H1 (cell line): ENCODE data around the gene PRSS50. TPM values are rescaled to one million over a fixed set of nuclear protein-coding genes. Genes with fewer than 3 reads are reported as not detected.

Source experiments
- CTCF ChIA-PET: fragments of 300-600 bp; sonication (Branson Sonifier 250); formaldehyde crosslinking; loops from one replicate; lab custom pipeline; 2021; ENCODE audit not compliant: partially characterized antibody; lab: Charles Lee
- POLR2A ChIA-PET: fragments of 300-600 bp; sonication (Branson Sonifier 250); formaldehyde crosslinking; loops from one replicate; lab custom pipeline; 2021; ENCODE audit warnings: inconsistent platforms; ENCODE audit not compliant: partially characterized antibody; lab: Charles Lee
- DNase-seq, 2 experiments: peaks; one replicate each; pipeline versions ENCODE4 v3.0.0 to v3.0.0-alpha.2; 2010 to 2022; ENCODE audit warnings: low spot score in 2 of 2, low read depth in 1 of 2, mixed read lengths in 1 of 2
- FAIRE-seq: peaks from 2 replicates; lab custom pipeline; 2011; peaks lifted over from hg19 to GRCh38; lab: Jason Lieb, UNC
- H2AFZ ChIP-seq: 2 replicates; pipeline ENCODE4 v1.8.1; 2012; ENCODE audit warnings: low read length, inconsistent platforms
- H2AK5ac ChIP-seq: 2 replicates; pipeline ENCODE4 v1.6.1; 2013; ENCODE audit warnings: low read depth, low read length
- H2BK120ac ChIP-seq: replicated peaks from 2 replicates; pipeline ENCODE3; 2013; ENCODE audit warnings: low read depth, low read length, inconsistent platforms
- H2BK12ac ChIP-seq: 2 replicates; pipeline ENCODE4 v1.6.1; 2013; ENCODE audit warnings: low read depth, low read length
- H2BK15ac ChIP-seq: 2 replicates; pipeline ENCODE4 v1.6.1; 2013; ENCODE audit warnings: low read length
- H2BK20ac ChIP-seq: 2 replicates; pipeline ENCODE4 v1.6.1; 2013; ENCODE audit warnings: low read length
- H2BK5ac ChIP-seq: 2 replicates; pipeline ENCODE4 v1.6.1; 2013; ENCODE audit warnings: low read depth, low read length
- H3K14ac ChIP-seq: 2 replicates; pipeline ENCODE4 v1.6.1; 2013; ENCODE audit warnings: inconsistent platforms; ENCODE audit not compliant: insufficient read length
- H3K18ac ChIP-seq: 2 replicates; pipeline ENCODE4 v1.6.1; 2013; ENCODE audit warnings: low read length; ENCODE audit errors: extremely low read depth
- H3K23ac ChIP-seq: 2 replicates; pipeline ENCODE4 v1.6.1; 2013; ENCODE audit warnings: inconsistent platforms; ENCODE audit not compliant: insufficient read length
- H3K23me2 ChIP-seq: 2 replicates; pipeline ENCODE4 v1.6.1; 2013; ENCODE audit warnings: low read depth, low read length
- H3K27ac ChIP-seq: 2 replicates; pipeline ENCODE4 v1.6.1; 2011; ENCODE audit warnings: low read depth, low read length, inconsistent platforms
- H3K27me3 ChIP-seq, 4 experiments: replicated peaks in 1 of 4; 1 replicate in 1 of 4; 2 replicates in 3 of 4; pipeline versions ENCODE4 v1.6.1 to v1.8.1; 2011 to 2013; ENCODE audit warnings: low read length in 3 of 4, mild to moderate bottlenecking in 3 of 4, inconsistent platforms in 2 of 4, mixed read lengths in 2 of 4, moderate library complexity in 1 of 4; ENCODE audit not compliant: control insufficient read depth in 3 of 4, insufficient read depth in 3 of 4; ENCODE audit errors: extremely low read depth in 1 of 4
- H3K36me3 ChIP-seq, 4 experiments: 2 replicates each; pipeline versions ENCODE4 v1.6.1 to v1.8.1; 2011 to 2013; ENCODE audit warnings: mild to moderate bottlenecking in 4 of 4, low read length in 3 of 4, moderate library complexity in 2 of 4, control low read depth in 1 of 4, inconsistent platforms in 1 of 4; ENCODE audit not compliant: insufficient read depth in 4 of 4, control insufficient read depth in 2 of 4
- H3K4ac ChIP-seq: replicated peaks from 2 replicates; pipeline ENCODE3; 2013; ENCODE audit warnings: low read length, low read depth, mixed read lengths, inconsistent platforms; ENCODE audit not compliant: insufficient read length
- H3K4me1 ChIP-seq, 4 experiments: replicated peaks in 1 of 4; 1 replicate in 1 of 4; 2 replicates in 3 of 4; pipeline versions ENCODE4 v1.6.1 to v1.8.1; 2011 to 2013; ENCODE audit warnings: low read length in 3 of 4, inconsistent platforms in 2 of 4, mixed read lengths in 1 of 4; ENCODE audit not compliant: insufficient read depth in 4 of 4, control insufficient read depth in 3 of 4
- H3K4me2 ChIP-seq, 2 experiments: 2 replicates each; pipeline versions ENCODE4 v1.6.1 to v1.8.1; 2011 to 2013; ENCODE audit warnings: low read depth in 2 of 2, low read length in 2 of 2, control low read depth in 1 of 2, inconsistent platforms in 1 of 2, mild to moderate bottlenecking in 1 of 2; ENCODE audit not compliant: insufficient read depth in 1 of 2
- H3K4me3 ChIP-seq, 4 experiments: fragments of 200-600, 300-600 bp in 1 of 4; sonication (generic), shearing (Covaris generic), sonication (Bioruptor Twin) in 1 of 4; 2 replicates each; pipeline versions ENCODE4 v1.5.1 to v1.8.1; 2011 to 2016; ENCODE audit warnings: low read length in 4 of 4, low read depth in 3 of 4, control low read depth in 2 of 4, inconsistent platforms in 2 of 4, mild to moderate bottlenecking in 2 of 4, mixed read lengths in 1 of 4, moderate library complexity in 1 of 4; ENCODE audit not compliant: insufficient read depth in 2 of 4; ENCODE audit errors: extremely low read depth in 1 of 4
- H3K56ac ChIP-seq: replicated peaks from 2 replicates; pipeline ENCODE3; 2013; ENCODE audit warnings: low read depth, mild to moderate bottlenecking, mixed read lengths, low read length, inconsistent platforms; ENCODE audit not compliant: insufficient read length
- H3K79me1 ChIP-seq: 2 replicates; pipeline ENCODE4 v1.6.1; 2013; ENCODE audit warnings: low read depth, low read length, control low read depth
- H3K79me2 ChIP-seq, 2 experiments: 2 replicates each; pipeline versions ENCODE4 v1.6.1 to v1.8.1; 2012 to 2013; ENCODE audit warnings: low read length in 2 of 2, mild to moderate bottlenecking in 2 of 2, inconsistent platforms in 1 of 2; ENCODE audit not compliant: insufficient read depth in 2 of 2, control insufficient read depth in 1 of 2
- H3K9ac ChIP-seq, 4 experiments: replicated peaks in 1 of 4; 1 replicate in 1 of 4; 2 replicates in 3 of 4; pipeline versions ENCODE4 v1.6.1 to v1.8.1; 2011 to 2013; ENCODE audit warnings: low read depth in 3 of 4, low read length in 3 of 4, control low read depth in 2 of 4, mild to moderate bottlenecking in 2 of 4, moderate library complexity in 2 of 4, inconsistent platforms in 1 of 4; ENCODE audit errors: extremely low read depth in 1 of 4
- H3K9me3 ChIP-seq, 2 experiments: 2 replicates each; pipeline versions ENCODE4 v1.6.1 to v1.8.1; 2012 to 2013; ENCODE audit warnings: mild to moderate bottlenecking in 2 of 2, moderate library complexity in 2 of 2, control low read depth in 1 of 2, inconsistent platforms in 1 of 2, low read depth in 1 of 2, low read length in 1 of 2, mixed read lengths in 1 of 2; ENCODE audit not compliant: insufficient read depth in 2 of 2
- H4K20me1 ChIP-seq, 2 experiments: replicated peaks in 1 of 2; 2 replicates each; pipeline versions ENCODE3 to v1.8.1; 2011 to 2013; ENCODE audit warnings: inconsistent platforms in 2 of 2, low read length in 2 of 2, mild to moderate bottlenecking in 1 of 2; ENCODE audit not compliant: insufficient read depth in 2 of 2, control insufficient read depth in 1 of 2
- H4K5ac ChIP-seq: 2 replicates; pipeline ENCODE4 v1.6.1; 2013; ENCODE audit warnings: low read length, low read depth, mixed read lengths, inconsistent platforms; ENCODE audit not compliant: insufficient read length
- H4K8ac ChIP-seq: 2 replicates; pipeline ENCODE4 v1.8.0; 2013; ENCODE audit warnings: mild to moderate bottlenecking, moderate library complexity, low read length, inconsistent platforms; ENCODE audit not compliant: insufficient read depth; ENCODE audit errors: extremely low read depth
- H4K91ac ChIP-seq: replicated peaks from 2 replicates; pipeline ENCODE3; 2013; ENCODE audit warnings: low read length, mixed read lengths, inconsistent platforms; ENCODE audit not compliant: insufficient read length
- EP300 ChIP-seq, 2 experiments: IDR thresholded peaks; 1 replicate in 1 of 2; 2 replicates in 1 of 2; pipeline ENCODE4 v1.6.1; 2011 to 2012; ENCODE audit warnings: low read depth in 2 of 2, low read length in 2 of 2, mild to moderate bottlenecking in 2 of 2, borderline replicate concordance in 1 of 2, inconsistent platforms in 1 of 2, moderate library complexity in 1 of 2
- JUN ChIP-seq: IDR thresholded peaks from 2 replicates; pipeline ENCODE4 v1.6.1; 2011; ENCODE audit warnings: low read depth, mild to moderate bottlenecking, improper control_type of control experiment, low read length
- KDM5A ChIP-seq: fragments of 200-600 bp; IDR thresholded peaks from 2 replicates; pipeline ENCODE4 v1.7.1; 2012; ENCODE audit warnings: mild to moderate bottlenecking, low read length, inconsistent platforms, mixed read lengths
- POU5F1 ChIP-seq: IDR thresholded peaks from 2 replicates; pipeline ENCODE4 v1.6.1; 2011; ENCODE audit warnings: low read depth, mild to moderate bottlenecking, low read length, moderate library complexity
- RBBP5 ChIP-seq: IDR thresholded peaks from 2 replicates; pipeline ENCODE4 v1.7.1; 2012; ENCODE audit warnings: low read depth, mild to moderate bottlenecking, inconsistent platforms, low read length, moderate library complexity, borderline replicate concordance
- RXRA ChIP-seq: IDR thresholded peaks from 2 replicates; pipeline ENCODE4 v1.6.1; 2011; ENCODE audit warnings: low read depth, mild to moderate bottlenecking, low read length, moderate library complexity; ENCODE audit not compliant: insufficient read depth
- TAF1 ChIP-seq: IDR thresholded peaks from 2 replicates; pipeline ENCODE4 v1.6.1; 2011; ENCODE audit warnings: mild to moderate bottlenecking, low read depth, low read length
- WGBS, 2 experiments: shearing (Covaris generic) in 1 of 2; methylation state at CpG; one replicate each; pipeline versions ENCODE4 v1.1.6 to v1.1.7; 2013 to 2015; ENCODE audit warnings: low lambda C conversion rate in 2 of 2, mixed read lengths in 2 of 2, inconsistent platforms in 1 of 2, low coverage in 1 of 2, missing lambda C conversion rate in 1 of 2; ENCODE audit not compliant: insufficient replicate concordance in 2 of 2, insufficient coverage in 1 of 2, insufficient read length in 1 of 2; ENCODE audit errors: extremely low coverage in 1 of 2, missing lambda C conversion rate in 1 of 2; 5-methylcytosine and 5-hydroxymethylcytosine counted together
- polyA plus RNA-seq, 7 experiments: library from polyadenylated mRNA; depleted of rRNA in 3 of 7; stranded (reverse) in 5 of 7; unstranded in 2 of 7; fragments of >200 nt in 5 of 7; fragments of 200-250 nt in 2 of 7; gene quantifications; 1 replicate in 5 of 7; 2 replicates in 1 of 7; 4 replicates in 1 of 7; pipeline versions ENCODE4 v1.2.1 to v1.2.3, GENCODE V29; 2011 to 2013; ENCODE audit warnings: missing spikeins in 2 of 7, mixed read lengths in 2 of 7
- total RNA-seq: library from RNA; stranded (reverse); fragmentation: NEBNext Ultra II Directional; extraction: Animal tissue kit (Norgen Biotek cat#: 25700); gene quantifications from 2 replicates; pipeline ENCODE4 v1.2.1, GENCODE V29; 2021

PRSS50 gene
- total and polyA plus RNA-seq, 2 of the 8 experiments (the other 6 are each of a cell fraction or from before 2014, with no cell fraction given): 0.47 to 0.71 TPM

GRCh38 chr3:46714728-46715506, 2.8 kb downstream of the PRSS50 start:
- no peak overlapping the region for H2BK5ac ChIP-seq
- DNase-seq (peak in 1 of 2 experiments; percentile 35), FAIRE-seq (no peak)
- WGBS, 2 experiments: 85% methylated on average over 10 of the region's 10 CpGs; no CpG with 5 or more reads in 1 of the 2 experiments
- H3K23me2 ChIP-seq: no peaks in the 10 kb centered on the region
- no peak overlapping the region for H2AK5ac ChIP-seq
- H3K4me1 ChIP-seq: no peaks in the 10 kb centered on the region; a peak in 2 of 7 replicates
- no peak overlapping the region for H3K4me3 ChIP-seq
- no peaks in the 10 kb centered on the region for H4K20me1 ChIP-seq
- no peak overlapping the region for H3K4me2 ChIP-seq
- no peaks in the 10 kb centered on the region; a peak in 1 of 4 replicates for H3K9me3 ChIP-seq
- H3K56ac ChIP-seq: no peak overlapping the region
- no peak overlapping the region for H3K18ac ChIP-seq
- H3K79me1 ChIP-seq: no peaks in the 10 kb centered on the region
- no peaks in the 10 kb centered on the region; a peak in 2 of 7 replicates for H3K27me3 ChIP-seq
- H2BK20ac ChIP-seq: no peak overlapping the region
- H2BK15ac ChIP-seq: no peak overlapping the region
- no peak overlapping the region for H3K9ac ChIP-seq
- no peak overlapping the region for H3K23ac ChIP-seq
- no peak overlapping the region for H2BK120ac ChIP-seq
- H3K27ac ChIP-seq: no peak overlapping the region
- H3K36me3 ChIP-seq: no peaks in the 10 kb centered on the region; a peak in 1 of 8 replicates
- ChIA-PET CTCF (interaction anchor here (0.6 to 6.4 kb wide), 25 partner anchors 8 to 265 kb away, joined by 3 to 59 read pairs (median 4); partner anchors contain the start of genes ALS2CL and TMIE), POLR2A (interaction anchor here (0.7 to 1.5 kb wide), 3 partner anchors 12 to 135 kb away, joined by 3 read pairs; no protein-coding TSS in a partner anchor)
- H3K14ac ChIP-seq: no peak overlapping the region
- no peak overlapping the region for H3K4ac ChIP-seq
- no peak overlapping the region; the same call in 1 of the 2 replicates for H4K8ac ChIP-seq
- H2BK12ac ChIP-seq: no peak overlapping the region
- H3K79me2 ChIP-seq: no peaks in the 10 kb centered on the region
- H4K91ac ChIP-seq: no peak overlapping the region
- H4K5ac ChIP-seq: no peak overlapping the region
- no peak overlapping the region for H2AFZ ChIP-seq
- TF ChIP-seq POU5F1 (no peak), JUN (no peak), TAF1 (no peak), RBBP5 (no peak), RXRA (no peak), EP300 (IDR thresholded peaks at IDR 0.05; ENCODE audit: borderline replicate concordance in 1 of 2, low read depth in 2 of 2, low read length in 2 of 2) (no peak), KDM5A (no peak)
